Hepatocyte (in vitro differentiated cells): ENCODE data around the gene SLC25A30.

Source experiments
- EZH2 ChIP-seq: fragments of 200-600 bp; sonication (generic); IDR thresholded peaks from 2 replicates; pipeline ENCODE4 v1.6.1; 2016; ENCODE audit warnings: antibody characterized with exemption, mild to moderate bottlenecking, borderline replicate concordance
- TF ChIP-seq, protein P1 (sequence below): fragments of 200-600 bp; sonication (generic); IDR thresholded peaks from 2 replicates; pipeline ENCODE4 v1.5.1; 2016; ENCODE audit warnings: antibody characterized with exemption, mild to moderate bottlenecking; ENCODE audit not compliant: poor library complexity

DNA sequence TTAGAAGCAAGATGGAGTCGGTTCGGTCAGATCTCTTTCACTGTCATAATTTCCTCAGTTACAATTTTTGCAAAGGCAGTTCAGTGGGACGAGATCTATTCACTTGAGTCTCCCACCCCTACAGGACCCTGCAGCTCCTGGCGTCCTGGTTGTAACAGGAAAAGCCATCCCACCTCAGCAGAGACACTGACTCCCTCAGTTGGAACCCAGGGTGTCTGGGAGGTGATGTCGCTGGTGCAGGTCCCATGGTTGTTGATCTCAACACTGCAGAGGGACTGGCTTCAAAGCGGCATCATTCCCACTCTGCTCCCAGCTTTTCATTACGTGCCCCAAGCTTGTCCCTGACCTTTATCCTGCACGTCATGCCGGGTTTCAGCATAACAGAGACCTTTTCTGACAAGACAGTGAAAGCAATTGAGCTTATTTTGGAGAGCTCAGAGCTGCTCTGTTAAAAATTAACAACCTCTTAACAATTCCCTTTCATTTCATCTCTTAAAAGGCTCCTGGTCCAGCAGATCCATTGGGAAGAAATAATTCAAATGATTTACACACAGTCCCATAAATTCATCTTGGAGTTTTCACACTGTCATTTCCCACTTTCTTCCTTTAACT, 29.0 kb upstream of the SLC25A30 start:
- TF ChIP-seq, protein P1, sequence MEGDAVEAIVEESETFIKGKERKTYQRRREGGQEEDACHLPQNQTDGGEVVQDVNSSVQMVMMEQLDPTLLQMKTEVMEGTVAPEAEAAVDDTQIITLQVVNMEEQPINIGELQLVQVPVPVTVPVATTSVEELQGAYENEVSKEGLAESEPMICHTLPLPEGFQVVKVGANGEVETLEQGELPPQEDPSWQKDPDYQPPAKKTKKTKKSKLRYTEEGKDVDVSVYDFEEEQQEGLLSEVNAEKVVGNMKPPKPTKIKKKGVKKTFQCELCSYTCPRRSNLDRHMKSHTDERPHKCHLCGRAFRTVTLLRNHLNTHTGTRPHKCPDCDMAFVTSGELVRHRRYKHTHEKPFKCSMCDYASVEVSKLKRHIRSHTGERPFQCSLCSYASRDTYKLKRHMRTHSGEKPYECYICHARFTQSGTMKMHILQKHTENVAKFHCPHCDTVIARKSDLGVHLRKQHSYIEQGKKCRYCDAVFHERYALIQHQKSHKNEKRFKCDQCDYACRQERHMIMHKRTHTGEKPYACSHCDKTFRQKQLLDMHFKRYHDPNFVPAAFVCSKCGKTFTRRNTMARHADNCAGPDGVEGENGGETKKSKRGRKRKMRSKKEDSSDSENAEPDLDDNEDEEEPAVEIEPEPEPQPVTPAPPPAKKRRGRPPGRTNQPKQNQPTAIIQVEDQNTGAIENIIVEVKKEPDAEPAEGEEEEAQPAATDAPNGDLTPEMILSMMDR: no peak
- TF ChIP-seq EZH2: no peak
